CD4-positive, alpha-beta T cell (primary cell): ENCODE results near the gene ZNF692. TPM values are rescaled to one million over a fixed set of nuclear protein-coding genes. Genes with fewer than 3 reads are reported as not detected.

Experiments used
- ATAC-seq: fragments of 200-7000 bp; cut with Tn5 transposase; one replicate; pipeline ENCODE4 v1.10.0; 2022; ENCODE audit warnings: mild to moderate bottlenecking; ENCODE audit not compliant: poor library complexity
- CTCF ChIA-PET: fragments of 350-600 bp; sonication (Branson Sonifier 250); formaldehyde crosslinking; loops from one replicate; lab custom pipeline; 2021; ENCODE audit warnings: antibody characterized with exemption, inconsistent platforms; lab: Charles Lee
- POLR2A ChIA-PET: fragments of 350-600 bp; sonication (Branson Sonifier 250); formaldehyde crosslinking; loops from one replicate; lab custom pipeline; 2021; ENCODE audit warnings: antibody characterized with exemption, inconsistent platforms; lab: Charles Lee
- DNase-seq, 14 experiments: peaks; one replicate each; pipeline ENCODE4 v3.0.0-alpha.2; 2013 to 2020; ENCODE audit warnings: mixed read lengths in 2 of 14
- H3K27ac ChIP-seq, 2 donors: one replicate each; pipeline versions ENCODE4 v1.5.1 to v1.7.0; 2013; ENCODE audit warnings: low read length in 2 of 2, low read depth in 1 of 2, mild to moderate bottlenecking in 1 of 2
- H3K27me3 ChIP-seq, 2 experiments: 1 replicate in 1 of 2; 2 replicates in 1 of 2; pipeline versions ENCODE4 v1.6.1 to v1.7.0; 2013; ENCODE audit warnings: low read length in 2 of 2, control low read depth in 1 of 2, mild to moderate bottlenecking in 1 of 2, moderate library complexity in 1 of 2; ENCODE audit not compliant: insufficient read depth in 2 of 2, control insufficient read depth in 1 of 2
- H3K36me3 ChIP-seq: one replicate; pipeline ENCODE4 v1.6.1; 2013; ENCODE audit warnings: low read length, control low read depth; ENCODE audit not compliant: insufficient read depth
- H3K4me1 ChIP-seq: one replicate; pipeline ENCODE4 v1.6.1; 2013; ENCODE audit warnings: low read length, control low read depth; ENCODE audit not compliant: insufficient read depth
- H3K4me3 ChIP-seq: one replicate; pipeline ENCODE4 v1.5.1; 2013; ENCODE audit warnings: mild to moderate bottlenecking, low read length, moderate library complexity
- H3K9me3 ChIP-seq, 2 experiments: 1 replicate in 1 of 2; 2 replicates in 1 of 2; pipeline versions ENCODE4 v1.6.1 to v1.7.0; 2013; ENCODE audit warnings: low read length in 2 of 2, mild to moderate bottlenecking in 2 of 2, control low read depth in 1 of 2, moderate library complexity in 1 of 2; ENCODE audit not compliant: control insufficient read depth in 1 of 2, insufficient read depth in 1 of 2
- H3K27ac Mint-ChIP-seq: one replicate; pipeline ENCODE4 v1.8.0; 2020; ENCODE audit warnings: mixed read lengths
- H3K27me3 Mint-ChIP-seq: one replicate; pipeline ENCODE4 v1.8.0; 2021; ENCODE audit warnings: mixed read lengths
- H3K36me3 Mint-ChIP-seq: one replicate; pipeline ENCODE4 v1.8.0; 2021; ENCODE audit warnings: low read depth, mixed read lengths
- H3K4me1 Mint-ChIP-seq: one replicate; pipeline ENCODE4 v1.8.0; 2021; ENCODE audit warnings: low read depth, mixed read lengths
- H3K4me3 Mint-ChIP-seq: one replicate; pipeline ENCODE4 v1.8.0; 2020; ENCODE audit warnings: mild to moderate bottlenecking, mixed read lengths
- H3K9me3 Mint-ChIP-seq: one replicate; pipeline ENCODE4 v1.8.0; 2020; ENCODE audit warnings: mixed read lengths
- intact Hi-C, 2 experiments: fragments of 100-400 bp; cut with DNase I in 1 of 2; cut with micrococcal nuclease in 1 of 2; formaldehyde crosslinking; loops; one replicate each; pipeline versions ENCODE4 v1.15.1 to v1.9.0; 2023 to 2025; cut with DNase I, micrococcal nuclease
- total RNA-seq, 174 experiments: library from RNA in 2 of 174; stranded (reverse) in 2 of 174; gene quantifications; one replicate each; pipeline ENCODE4 v1.2.3 and lab custom pipeline; 2021 to 2026
- TF ChIP-seq, protein P1 (sequence below): fragments of 200-600 bp; IDR thresholded peaks from one replicate; pipeline ENCODE4 v1.8.0; 2022; ENCODE audit warnings: antibody characterized with exemption, mild to moderate bottlenecking

Gene ZNF692
- total RNA-seq, 2 experiments from 2014 or later = 23.3 to 27.3 TPM

DNA sequence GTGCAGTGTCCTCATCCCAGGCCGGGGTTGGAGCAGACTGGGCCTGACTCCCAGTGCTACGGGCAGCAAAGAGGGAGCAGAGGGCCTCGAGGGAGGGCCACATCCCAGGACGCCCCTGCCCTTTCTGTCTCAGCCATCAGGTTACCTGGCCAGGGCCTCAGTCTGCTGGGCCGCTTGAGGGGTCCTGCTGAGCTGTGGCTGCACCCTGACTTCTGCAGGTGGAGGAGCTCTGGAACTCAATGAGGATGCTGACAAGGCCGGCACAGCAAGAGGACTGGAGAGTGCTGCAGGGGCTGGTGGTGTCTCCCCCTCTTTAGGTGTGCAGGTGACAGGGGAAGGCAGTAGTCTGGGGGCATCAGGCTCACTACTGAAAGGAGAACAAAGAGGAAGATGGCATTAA lies 3.3 kb downstream of the ZNF692 start:
- POLR2A ChIA-PET = no interaction called here
- H3K27me3 Mint-ChIP-seq = no peaks in the 10 kb centered on the region
- peak overlapping the region; percentile 68 for H3K27ac Mint-ChIP-seq
- H3K36me3 ChIP-seq = peaks cover 19% of the 10 kb centered on the region
- peaks cover 56% of the 10 kb centered on the region for H3K4me1 ChIP-seq
- TF ChIP-seq, protein P1, sequence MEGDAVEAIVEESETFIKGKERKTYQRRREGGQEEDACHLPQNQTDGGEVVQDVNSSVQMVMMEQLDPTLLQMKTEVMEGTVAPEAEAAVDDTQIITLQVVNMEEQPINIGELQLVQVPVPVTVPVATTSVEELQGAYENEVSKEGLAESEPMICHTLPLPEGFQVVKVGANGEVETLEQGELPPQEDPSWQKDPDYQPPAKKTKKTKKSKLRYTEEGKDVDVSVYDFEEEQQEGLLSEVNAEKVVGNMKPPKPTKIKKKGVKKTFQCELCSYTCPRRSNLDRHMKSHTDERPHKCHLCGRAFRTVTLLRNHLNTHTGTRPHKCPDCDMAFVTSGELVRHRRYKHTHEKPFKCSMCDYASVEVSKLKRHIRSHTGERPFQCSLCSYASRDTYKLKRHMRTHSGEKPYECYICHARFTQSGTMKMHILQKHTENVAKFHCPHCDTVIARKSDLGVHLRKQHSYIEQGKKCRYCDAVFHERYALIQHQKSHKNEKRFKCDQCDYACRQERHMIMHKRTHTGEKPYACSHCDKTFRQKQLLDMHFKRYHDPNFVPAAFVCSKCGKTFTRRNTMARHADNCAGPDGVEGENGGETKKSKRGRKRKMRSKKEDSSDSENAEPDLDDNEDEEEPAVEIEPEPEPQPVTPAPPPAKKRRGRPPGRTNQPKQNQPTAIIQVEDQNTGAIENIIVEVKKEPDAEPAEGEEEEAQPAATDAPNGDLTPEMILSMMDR = no peak
- intact Hi-C loops = no loop called here
- DNase-seq = no peak
- H3K27ac ChIP-seq = no peak overlapping the region
- H3K36me3 Mint-ChIP-seq = peaks cover 19% of the 10 kb centered on the region
- H3K27me3 ChIP-seq = no peaks in the 10 kb centered on the region
- CTCF ChIA-PET = interaction anchor here (1.4 kb wide), 1 partner anchor 14 kb away, joined by 3 read pairs; no protein-coding TSS in a partner anchor
- H3K4me1 Mint-ChIP-seq = peaks cover 47% of the 10 kb centered on the region
- no peak for ATAC-seq
- H3K9me3 ChIP-seq = no peaks in the 10 kb centered on the region
- no peak overlapping the region for H3K4me3 ChIP-seq
- H3K4me3 Mint-ChIP-seq = no peak overlapping the region
- no peaks in the 10 kb centered on the region for H3K9me3 Mint-ChIP-seq

DNA sequence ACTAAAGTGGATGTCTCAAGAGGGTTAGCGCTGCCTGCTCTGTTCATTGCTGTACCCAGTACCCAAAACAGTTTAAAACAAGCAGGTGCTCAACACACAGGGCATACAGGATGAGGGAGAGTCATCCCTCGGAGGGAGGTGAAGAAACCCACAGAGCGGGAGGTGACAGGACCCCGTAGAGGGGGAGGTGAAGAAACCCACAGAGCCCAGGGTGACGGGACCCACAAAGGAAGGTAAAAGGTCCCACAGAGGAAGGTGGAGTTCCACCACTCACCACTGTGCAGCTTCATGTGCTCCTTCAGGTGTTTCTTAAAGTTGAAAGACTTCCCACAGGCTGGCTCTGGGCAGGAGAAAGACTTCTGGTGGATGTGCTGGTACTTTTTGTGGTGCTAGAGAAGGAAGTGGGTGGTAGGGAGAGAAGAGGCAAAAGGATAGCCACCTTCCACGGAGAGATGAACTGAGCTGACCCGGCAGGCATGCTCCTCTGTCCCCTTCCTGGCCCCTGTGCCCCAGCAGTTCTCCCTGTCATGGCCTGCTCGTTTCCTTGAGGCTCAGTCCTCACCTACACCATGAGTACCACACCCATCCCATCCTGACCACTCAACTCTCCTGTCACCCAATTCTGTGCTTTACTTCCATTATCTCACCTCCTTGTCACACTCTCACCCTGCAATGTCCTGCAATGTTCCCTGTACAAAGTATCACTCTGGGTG lies 5.1 kb downstream of the ZNF692 start:
- peaks cover 47% of the 10 kb centered on the region for H3K4me1 ChIP-seq
- no peak overlapping the region for H3K4me3 Mint-ChIP-seq

DNA sequence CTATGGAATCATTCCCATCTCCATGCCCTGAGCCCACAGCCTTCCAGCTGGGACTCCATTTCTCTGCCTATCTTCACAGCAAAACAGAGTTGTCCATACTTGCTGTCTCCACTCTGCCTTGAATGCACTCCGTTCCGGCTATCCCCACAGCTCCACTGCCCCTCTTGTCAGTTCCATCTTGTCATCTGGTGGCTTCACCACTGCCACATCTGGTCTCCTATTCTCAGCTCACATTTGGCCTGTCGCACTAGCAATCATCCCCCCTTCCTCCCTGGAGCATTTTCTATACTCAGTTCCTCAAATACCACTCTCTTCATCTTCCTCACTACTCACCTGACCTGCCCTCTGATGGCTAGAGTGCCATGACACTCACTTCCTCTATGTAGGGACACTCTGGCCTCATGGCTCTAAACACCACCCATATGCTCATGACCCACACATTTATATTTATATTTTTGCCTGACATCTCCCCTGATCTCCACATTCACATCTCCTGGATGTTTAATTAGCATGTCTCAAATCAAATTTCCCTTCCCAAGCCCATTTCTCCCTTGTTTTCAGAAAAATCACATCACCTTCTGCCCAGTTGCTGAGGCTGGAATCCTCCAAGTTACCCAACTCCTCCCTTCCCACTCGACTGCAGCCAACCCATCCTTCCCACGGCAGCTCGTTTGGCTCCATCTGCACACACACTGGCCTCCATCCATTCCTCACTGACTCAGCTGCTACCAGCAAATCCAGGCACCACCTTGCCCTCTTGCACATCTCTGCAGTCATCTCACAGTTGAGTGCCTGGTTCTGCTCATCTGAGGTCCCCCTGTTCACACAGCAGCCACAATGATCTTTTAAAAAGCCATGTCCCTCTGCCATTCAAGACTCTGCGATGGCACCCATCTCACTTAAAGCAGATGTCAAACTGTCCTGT lies 6.1 kb downstream of the ZNF692 start:
- POLR2A ChIA-PET = no interaction called here
- DNase-seq (no peak), ATAC-seq (no peak)
- Mint-ChIP-seq H3K4me3 (no peak overlapping the region), H3K27ac (no peak overlapping the region), H3K27me3 (no peaks in the 10 kb centered on the region), H3K4me1 (peaks cover 24% of the 10 kb centered on the region), H3K36me3 (peaks cover 33% of the 10 kb centered on the region), H3K9me3 (no peaks in the 10 kb centered on the region)
- Histone ChIP-seq H3K27me3 (no peaks in the 10 kb centered on the region), H3K9me3 (no peaks in the 10 kb centered on the region), H3K36me3 (peaks cover 47% of the 10 kb centered on the region), H3K4me3 (no peak overlapping the region), H3K4me1 (peaks cover 37% of the 10 kb centered on the region), H3K27ac (no peak overlapping the region)
- TF ChIP-seq, protein P1 = no peak
- intact Hi-C loops = no loop called here
- CTCF ChIA-PET = no interaction called here

More for the DNA sequence above, 5.1 kb downstream of the ZNF692 start:
- H3K4me1 Mint-ChIP-seq = peaks cover 35% of the 10 kb centered on the region
- H3K9me3 ChIP-seq = no peaks in the 10 kb centered on the region
- intact Hi-C loops = no loop called here
- DNase-seq (peak in 4 of 14 experiments; percentile 36 to 73 (median 45)), ATAC-seq (peak; percentile 38)
- TF ChIP-seq, protein P1 = no peak
- no peak overlapping the region for H3K4me3 ChIP-seq
- peaks cover 30% of the 10 kb centered on the region for H3K36me3 Mint-ChIP-seq
- H3K9me3 Mint-ChIP-seq = no peaks in the 10 kb centered on the region
- H3K27ac ChIP-seq = peak overlapping the region; percentile 6 to 45
- H3K36me3 ChIP-seq = peaks cover 36% of the 10 kb centered on the region
- H3K27me3 ChIP-seq = no peaks in the 10 kb centered on the region
- H3K27ac Mint-ChIP-seq = no peak overlapping the region
- H3K27me3 Mint-ChIP-seq = no peaks in the 10 kb centered on the region
- ChIA-PET CTCF (no interaction called here), POLR2A (no interaction called here)
